Activated B cell treated with CpG ODN at 0.5 μM for 24 hours (primary cell): ENCODE measurements around the gene CBLB. TPM values are rescaled to one million over a fixed set of nuclear protein-coding genes. Genes with fewer than 3 reads are reported as not detected.

ENCODE experiments used
- ATAC-seq: fragments of 200-7000 bp; cut with Tn5 transposase; one replicate; pipeline ENCODE4 v1.10.0; 2021; ENCODE audit warnings: low read depth, mild to moderate bottlenecking, moderate library complexity
- CTCF ChIA-PET: fragments of 350-600 bp; sonication (Branson Sonifier 250); formaldehyde crosslinking; loops from one replicate; lab custom pipeline; 2021; ENCODE audit warnings: antibody characterized with exemption; lab: Charles Lee
- POLR2A ChIA-PET: fragments of 350-600 bp; sonication (Branson Sonifier 250); formaldehyde crosslinking; loops from one replicate; lab custom pipeline; 2021; ENCODE audit warnings: antibody characterized with exemption; lab: Charles Lee
- DNase-seq: peaks from one replicate; pipeline ENCODE4 v3.0.0; 2022
- H3K27ac Mint-ChIP-seq: one replicate; pipeline ENCODE4 v1.8.0; 2020; ENCODE audit warnings: mixed read lengths
- H3K27me3 Mint-ChIP-seq: one replicate; pipeline ENCODE4 v1.8.0; 2021; ENCODE audit warnings: mixed read lengths
- H3K36me3 Mint-ChIP-seq: one replicate; pipeline ENCODE4 v1.8.0; 2021; ENCODE audit warnings: low read depth, mixed read lengths
- H3K4me1 Mint-ChIP-seq: one replicate; pipeline ENCODE4 v1.8.0; 2021; ENCODE audit warnings: mixed read lengths
- H3K4me3 Mint-ChIP-seq: one replicate; pipeline ENCODE4 v1.8.0; 2020; ENCODE audit warnings: mild to moderate bottlenecking, mixed read lengths
- H3K9me3 Mint-ChIP-seq: one replicate; pipeline ENCODE4 v1.8.0; 2020; ENCODE audit warnings: mixed read lengths
- CTCF ChIP-seq: fragments of 200-600 bp; IDR thresholded peaks from one replicate; pipeline ENCODE4 v1.8.0; 2022; ENCODE audit warnings: antibody characterized with exemption, mild to moderate bottlenecking
- intact Hi-C: fragments of 100-400 bp; cut with micrococcal nuclease; formaldehyde crosslinking; loops from one replicate; pipeline ENCODE4 v1.15.1; 2024
- total RNA-seq: library from RNA; stranded (reverse); gene quantifications from 2 replicates; pipeline ENCODE4 v1.2.3, GENCODE V29; 2022

CBLB gene
- total RNA-seq, 1 donor from 2014 or later, result 78.1 TPM

GRCh38 chr3:105758451-105758850, 110.4 kb downstream of the CBLB start:
- H3K9me3 Mint-ChIP-seq, result peaks cover 9% of the 10 kb centered on the region
- ATAC-seq, result no peak
- no peak overlapping the region for H3K4me3 Mint-ChIP-seq
- POLR2A ChIA-PET, result no interaction called here
- peaks cover 18% of the 10 kb centered on the region for H3K4me1 Mint-ChIP-seq
- no peak for TF ChIP-seq CTCF
- H3K36me3 Mint-ChIP-seq, result peaks cover 46% of the 10 kb centered on the region
- CTCF ChIA-PET, result interaction anchor here (1.1 kb wide), 1 partner anchor 14 kb away, joined by 3 read pairs; no protein-coding TSS in a partner anchor
- DNase-seq, result no peak
- intact Hi-C loops, result no loop called here
- no peaks in the 10 kb centered on the region for H3K27me3 Mint-ChIP-seq
- no peak overlapping the region for H3K27ac Mint-ChIP-seq

GRCh38 chr3:105755121-105755886, 113.5 kb downstream of the CBLB start:
- Mint-ChIP-seq H3K36me3 (peaks cover 28% of the 10 kb centered on the region), H3K27ac (no peak overlapping the region), H3K27me3 (no peaks in the 10 kb centered on the region), H3K4me1 (peaks cover 40% of the 10 kb centered on the region), H3K9me3 (no peaks in the 10 kb centered on the region), H3K4me3 (no peak overlapping the region)
- ATAC-seq, result no peak
- TF ChIP-seq CTCF, result no peak
- POLR2A ChIA-PET, result no interaction called here
- CTCF ChIA-PET, result no interaction called here
- intact Hi-C loops, result loop anchor here (2.0 kb wide), 1 partner anchor 13 kb away; no protein-coding TSS in a partner anchor
- DNase-seq, result no peak

- Mint-ChIP-seq H3K27ac (peak overlapping the region; percentile 65), H3K4me1 (peaks cover 52% of the 10 kb centered on the region), H3K9me3 (no peaks in the 10 kb centered on the region), H3K36me3 (peaks cover 13% of the 10 kb centered on the region), H3K27me3 (no peaks in the 10 kb centered on the region), H3K4me3 (peak overlapping the region; percentile 33)
- DNase-seq (no peak), ATAC-seq (peak; percentile 51)
- intact Hi-C loops, result no loop called here
- POLR2A ChIA-PET, result no interaction called here
- CTCF ChIA-PET, result no interaction called here
- TF ChIP-seq CTCF, result no peak
Observed at GRCh38 chr3:105752791-105753415, 115.9 kb downstream of the CBLB start.

GRCh38 chr3:105747696-105748095, 121.1 kb downstream of the CBLB start:
- Mint-ChIP-seq H3K36me3 (peaks cover 21% of the 10 kb centered on the region), H3K9me3 (no peaks in the 10 kb centered on the region), H3K27me3 (no peaks in the 10 kb centered on the region), H3K27ac (no peak overlapping the region), H3K4me1 (peaks cover 50% of the 10 kb centered on the region), H3K4me3 (no peak overlapping the region)
- no peak for TF ChIP-seq CTCF
- intact Hi-C loops, result loop anchor here (2.0 to 5.0 kb wide), 2 partner anchors 17 to 35 kb away; no protein-coding TSS in a partner anchor
- ATAC-seq, result no peak
- CTCF ChIA-PET, result no interaction called here
- no peak for DNase-seq
- POLR2A ChIA-PET, result no interaction called here

- peaks cover 44% of the 10 kb centered on the region for H3K4me1 Mint-ChIP-seq
- H3K36me3 Mint-ChIP-seq, result peaks cover 21% of the 10 kb centered on the region
- ChIA-PET CTCF (no interaction called here), POLR2A (interaction anchor here (0.5 kb wide), 1 partner anchor 59 kb away, joined by 3 read pairs; no protein-coding TSS in a partner anchor)
- H3K9me3 Mint-ChIP-seq, result no peaks in the 10 kb centered on the region
- H3K27ac Mint-ChIP-seq, result peak overlapping the region; percentile 26
- intact Hi-C loops, result loop anchor here (2.0 to 5.0 kb wide), 2 partner anchors 16 to 35 kb away; no protein-coding TSS in a partner anchor
- DNase-seq (no peak), ATAC-seq (no peak)
- no peak overlapping the region for H3K4me3 Mint-ChIP-seq
- TF ChIP-seq CTCF, result no peak
- no peaks in the 10 kb centered on the region for H3K27me3 Mint-ChIP-seq
Observed at GRCh38 chr3:105747060-105747541, 121.7 kb downstream of the CBLB start.
